HepG2 (cell line): ENCODE data around the gene VDAC1. TPM values are rescaled to one million over a fixed set of nuclear protein-coding genes. Genes with fewer than 3 reads are reported as not detected.

Experiments used
- CBX2 ChIP-seq, 2 experiments: fragments of 200-600 bp in 1 of 2; sonication (generic); formaldehyde crosslinking in 1 of 2; IDR thresholded peaks; 2 replicates each; pipeline versions ENCODE4 v1.7.0 to v1.8.1; 2018 to 2022; ENCODE audit warnings: low read depth in 2 of 2, low read length in 1 of 2, mild to moderate bottlenecking in 1 of 2, missing genetic modification reagents in 1 of 2
- FOXO1 ChIP-seq: sonication (generic); formaldehyde crosslinking; IDR thresholded peaks from 2 replicates; pipeline ENCODE4 v1.4.0; 2020; ENCODE audit warnings: missing genetic modification reagents
- GTF2F1 ChIP-seq: fragments of 150-350 bp; IDR thresholded peaks from 2 replicates; pipeline ENCODE4 v1.6.1; 2014; ENCODE audit warnings: low read length
- KDM2A ChIP-seq: sonication (generic); formaldehyde crosslinking; IDR thresholded peaks from 2 replicates; pipeline ENCODE4 v1.4.0; 2020; ENCODE audit warnings: low read depth, missing genetic modification reagents, borderline replicate concordance
- KDM6A ChIP-seq: IDR thresholded peaks from 2 replicates; pipeline ENCODE4 v1.6.1; 2016; ENCODE audit warnings: low read depth
- MTF1 ChIP-seq: sonication (generic); formaldehyde crosslinking; IDR thresholded peaks from 2 replicates; pipeline ENCODE4 v1.5.0; 2020; ENCODE audit warnings: missing genetic modification reagents
- NKX3-1 ChIP-seq: sonication (generic); formaldehyde crosslinking; IDR thresholded peaks from 2 replicates; pipeline ENCODE4 v1.5.0; 2020; ENCODE audit warnings: missing genetic modification reagents
- PRMT3 ChIP-seq: sonication (generic); formaldehyde crosslinking; IDR thresholded peaks from 2 replicates; pipeline ENCODE4 v1.8.1; 2022; ENCODE audit warnings: low read depth, mild to moderate bottlenecking, moderate library complexity, missing genetic modification reagents, borderline replicate concordance
- RARG ChIP-seq: sonication (generic); formaldehyde crosslinking; IDR thresholded peaks from 2 replicates; pipeline ENCODE4 v1.4.0; 2020; ENCODE audit warnings: low read depth, mild to moderate bottlenecking, missing genetic modification reagents
- SAP130 ChIP-seq: IDR thresholded peaks from 2 replicates; pipeline ENCODE4 v1.6.1; 2016; ENCODE audit warnings: low read depth
- SIX4 ChIP-seq: sonication (generic); formaldehyde crosslinking; IDR thresholded peaks from 2 replicates; pipeline ENCODE4 v1.4.0; 2020; ENCODE audit warnings: missing genetic modification reagents
- SNAPC5 ChIP-seq: sonication (generic); formaldehyde crosslinking; IDR thresholded peaks from 2 replicates; pipeline ENCODE4 v1.8.1; 2023; ENCODE audit warnings: mild to moderate bottlenecking, missing genetic modification reagents, borderline replicate concordance
- SOX6 ChIP-seq, 2 experiments: fragments of 450-650 bp in 1 of 2; sonication (generic) in 1 of 2; formaldehyde crosslinking in 1 of 2; IDR thresholded peaks; 2 replicates each; pipeline versions ENCODE4 v1.4.0 to v1.6.1; 2017 to 2020; ENCODE audit warnings: antibody characterized with exemption in 1 of 2, mild to moderate bottlenecking in 1 of 2, missing genetic modification reagents in 1 of 2
- TCF7 ChIP-seq: sonication (generic); IDR thresholded peaks from 2 replicates; pipeline ENCODE4 v1.6.1; 2016; ENCODE audit warnings: antibody characterized with exemption, low read depth
- TP53 ChIP-seq: sonication (generic); formaldehyde crosslinking; conservative IDR thresholded peaks from 2 replicates; pipeline ENCODE4 v1.4.0; 2020; ENCODE audit warnings: missing genetic modification reagents
- TSC22D2 ChIP-seq: sonication (generic); formaldehyde crosslinking; IDR thresholded peaks from 2 replicates; pipeline ENCODE4 v1.5.1; 2020; ENCODE audit warnings: missing genetic modification reagents, mild to moderate bottlenecking, borderline replicate concordance
- ZBTB10 ChIP-seq: sonication (generic); formaldehyde crosslinking; IDR thresholded peaks from 2 replicates; pipeline ENCODE4 v1.4.0; 2020; ENCODE audit warnings: missing genetic modification reagents, borderline replicate concordance
- ZNF296 ChIP-seq: sonication (generic); formaldehyde crosslinking; conservative IDR thresholded peaks from 2 replicates; pipeline ENCODE4 v1.5.0; 2020; ENCODE audit warnings: mild to moderate bottlenecking, missing genetic modification reagents
- ZNF703 ChIP-seq: sonication (generic); formaldehyde crosslinking; IDR thresholded peaks from 2 replicates; pipeline ENCODE4 v1.5.1; 2020; ENCODE audit warnings: missing genetic modification reagents, mild to moderate bottlenecking, moderate library complexity, borderline replicate concordance
- ZNF780A ChIP-seq: sonication (generic); formaldehyde crosslinking; IDR thresholded peaks from 2 replicates; pipeline ENCODE4 v1.8.0; 2022; ENCODE audit warnings: mild to moderate bottlenecking, missing genetic modification reagents, moderate library complexity
- polyA plus RNA-seq, 8 experiments: library from polyadenylated mRNA; depleted of rRNA in 3 of 8; stranded (reverse) in 7 of 8; unstranded in 1 of 8; fragments of >200 nt; fragmentation: Illumina TruSeq in 4 of 8; extraction: Trizol in 4 of 8; gene quantifications; 2 replicates each; pipeline versions ENCODE4 v1.2.1 to v1.2.3, GENCODE V29; 2011 to 2016; ENCODE audit warnings: low read depth in 4 of 8, missing spikeins in 1 of 8, mixed read lengths in 1 of 8; ENCODE audit not compliant: insufficient read depth in 1 of 8
- total RNA-seq, 5 experiments: library from RNA; depleted of rRNA; stranded (reverse); fragments of >200 nt; fragmentation: Illumina TruSeq; extraction: Trizol; gene quantifications; 2 replicates each; pipeline ENCODE4 v1.2.3, GENCODE V29; 2016; ENCODE audit warnings: low read depth in 1 of 5
- TF ChIP-seq, protein P1 (sequence below): sonication (generic); formaldehyde crosslinking; IDR thresholded peaks from 2 replicates; pipeline ENCODE4 v1.5.0; 2020; ENCODE audit warnings: missing genetic modification reagents
- TF ChIP-seq, protein P2 (sequence below): sonication (generic); formaldehyde crosslinking; IDR thresholded peaks from 2 replicates; pipeline ENCODE4 v1.8.0; 2023; ENCODE audit warnings: mild to moderate bottlenecking, missing genetic modification reagents
- TF ChIP-seq, protein P3 (sequence below), 2 experiments: sonication (generic) in 1 of 2; formaldehyde crosslinking in 1 of 2; IDR thresholded peaks; 2 replicates each; pipeline versions ENCODE4 v1.4.0 to v1.6.1; 2018 to 2020; ENCODE audit warnings: missing genetic modification reagents in 2 of 2, borderline replicate concordance in 1 of 2, low read depth in 1 of 2, mild to moderate bottlenecking in 1 of 2, missing biosample characterization in 1 of 2

Gene VDAC1
- total and polyA plus RNA-seq, 2 of the 13 experiments (the other 11 are each of a cell fraction or from before 2014, with no cell fraction given) = 112 to 380 TPM

GRCh38 chr5:133977161-133977787, 27.5 kb downstream of the VDAC1 start (continued):
- TF ChIP-seq PRMT3 (no peak), KDM2A (no peak), CBX2 (IDR thresholded peaks at IDR 0.05; ENCODE audit: low read depth, low read length) (no peak), CBX2 (CRISPR knock-in tag; IDR thresholded peaks at IDR 0.05; ENCODE audit: low read depth) (no peak), SNAPC5 (CRISPR knock-in tag) (no peak), NKX3-1 (CRISPR knock-in tag) (no peak), SAP130 (CRISPR knock-in tag) (peak; percentile 56), KDM6A (CRISPR knock-in tag) (no peak), TCF7 (peak; percentile 30; the same call in 1 of the 2 replicates), ZBTB10 (CRISPR knock-in tag) (no peak), GTF2F1 (no peak), FOXO1 (CRISPR knock-in tag) (0 out of 2 replicates have a peak, but pooled peaks have one; percentile 37), SIX4 (CRISPR knock-in tag) (no peak), ZNF703 (CRISPR knock-in tag) (no peak), TP53 (no peak), ZNF780A (CRISPR knock-in tag) (no peak), MTF1 (CRISPR knock-in tag) (no peak), ZNF296 (CRISPR knock-in tag) (no peak), RARG (no peak), SOX6 (IDR thresholded peaks at IDR 0.05) (no peak), SOX6 (CRISPR knock-in tag; IDR thresholded peaks at IDR 0.05) (peak; percentile 28; the same call in 1 of the 2 replicates), TSC22D2 (no peak)
- TF ChIP-seq, protein P1, sequence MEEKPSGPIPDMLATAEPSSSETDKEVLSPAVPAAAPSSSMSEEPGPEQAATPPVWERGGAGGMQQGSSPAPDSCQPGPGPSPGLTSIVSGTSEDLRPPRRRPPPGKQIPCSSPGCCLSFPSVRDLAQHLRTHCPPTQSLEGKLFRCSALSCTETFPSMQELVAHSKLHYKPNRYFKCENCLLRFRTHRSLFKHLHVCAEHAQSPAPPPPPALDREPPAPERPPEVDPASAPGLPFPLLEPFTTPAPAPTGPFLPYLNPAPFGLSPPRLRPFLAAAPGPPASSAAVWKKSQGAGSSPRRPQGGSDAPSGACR (CRISPR knock-in tag) = no peak
- TF ChIP-seq, protein P2, sequence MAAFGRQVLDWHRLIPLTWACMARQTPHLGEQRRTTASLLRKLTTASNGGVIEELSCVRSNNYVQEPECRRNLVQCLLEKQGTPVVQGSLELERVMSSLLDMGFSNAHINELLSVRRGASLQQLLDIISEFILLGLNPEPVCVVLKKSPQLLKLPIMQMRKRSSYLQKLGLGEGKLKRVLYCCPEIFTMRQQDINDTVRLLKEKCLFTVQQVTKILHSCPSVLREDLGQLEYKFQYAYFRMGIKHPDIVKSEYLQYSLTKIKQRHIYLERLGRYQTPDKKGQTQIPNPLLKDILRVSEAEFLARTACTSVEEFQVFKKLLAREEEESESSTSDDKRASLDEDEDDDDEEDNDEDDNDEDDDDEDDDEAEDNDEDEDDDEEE (CRISPR knock-in tag) = no peak
- TF ChIP-seq, protein P3, sequence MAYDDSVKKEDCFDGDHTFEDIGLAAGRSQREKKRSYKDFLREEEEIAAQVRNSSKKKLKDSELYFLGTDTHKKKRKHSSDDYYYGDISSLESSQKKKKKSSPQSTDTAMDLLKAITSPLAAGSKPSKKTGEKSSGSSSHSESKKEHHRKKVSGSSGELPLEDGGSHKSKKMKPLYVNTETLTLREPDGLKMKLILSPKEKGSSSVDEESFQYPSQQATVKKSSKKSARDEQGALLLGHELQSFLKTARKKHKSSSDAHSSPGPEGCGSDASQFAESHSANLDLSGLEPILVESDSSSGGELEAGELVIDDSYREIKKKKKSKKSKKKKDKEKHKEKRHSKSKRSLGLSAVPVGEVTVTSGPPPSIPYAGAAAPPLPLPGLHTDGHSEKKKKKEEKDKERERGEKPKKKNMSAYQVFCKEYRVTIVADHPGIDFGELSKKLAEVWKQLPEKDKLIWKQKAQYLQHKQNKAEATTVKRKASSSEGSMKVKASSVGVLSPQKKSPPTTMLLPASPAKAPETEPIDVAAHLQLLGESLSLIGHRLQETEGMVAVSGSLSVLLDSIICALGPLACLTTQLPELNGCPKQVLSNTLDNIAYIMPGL (CRISPR knock-in tag; IDR thresholded peaks at IDR 0.05; ENCODE audit: borderline replicate concordance in 1 of 2, low read depth in 1 of 2) = no peak
